Measurements from ENCODE around the gene DHRS3. TPM values are rescaled to one million over a fixed set of nuclear protein-coding genes. Genes with fewer than 3 reads are reported as not detected.

The DHRS3 gene
- total and polyA plus RNA-seq, 9 donors, result 11.4 to 29.0 (median 21.1) TPM

GRCh38 chr1:12601700-12602658 is 16.0 kb downstream of the DHRS3 start:
- Histone ChIP-seq H3K36me3 (ENCODE audit: control insufficient read depth, insufficient read depth, low read length) (peaks cover 4% of the 10 kb centered on the region), H3K9me3 (replicated peaks; ENCODE audit: control insufficient read depth, low read depth, low read length) (peaks cover under 1% of the 10 kb centered on the region), H3K4me1 (ENCODE audit: control insufficient read depth, insufficient read depth, low read length) (peaks cover 26% of the 10 kb centered on the region), H3K27ac (ENCODE audit: low read length) (no peak overlapping the region), H3K4me3 (ENCODE audit: low read length) (no peak overlapping the region), H3K27me3 (ENCODE audit: control insufficient read depth, insufficient read depth, low read length) (no peaks in the 10 kb centered on the region)
- WGBS (ENCODE audit: insufficient coverage), result 74% methylated on average over 9 of the region's 13 CpGs
- DNase-seq, result no peak

- H3K36me3 ChIP-seq (ENCODE audit: control insufficient read depth, insufficient read depth, low read length), result peaks cover 4% of the 10 kb centered on the region
- 75% methylated on average over 6 of the region's 9 CpGs for WGBS (ENCODE audit: insufficient coverage)
- no peaks in the 10 kb centered on the region for H3K9me3 ChIP-seq (replicated peaks; ENCODE audit: control insufficient read depth, low read depth, low read length)
- no peak overlapping the region for H3K4me3 ChIP-seq (ENCODE audit: low read length)
- no peak for DNase-seq
- H3K27ac ChIP-seq (ENCODE audit: low read length), result no peak overlapping the region
- H3K27me3 ChIP-seq (ENCODE audit: control insufficient read depth, insufficient read depth, low read length), result peaks cover 2% of the 10 kb centered on the region
- H3K4me1 ChIP-seq (ENCODE audit: control insufficient read depth, insufficient read depth, low read length), result peaks cover 35% of the 10 kb centered on the region
Measured at GRCh38 chr1:12600880-12601633, 17.0 kb downstream of the DHRS3 start.

GRCh38 chr1:12600335-12600734 is 17.7 kb downstream of the DHRS3 start:
- H3K27ac ChIP-seq (ENCODE audit: low read length), result no peak overlapping the region
- H3K27me3 ChIP-seq (ENCODE audit: control insufficient read depth, insufficient read depth, low read length), result peaks cover 4% of the 10 kb centered on the region
- DNase-seq, result no peak
- H3K36me3 ChIP-seq (ENCODE audit: control insufficient read depth, insufficient read depth, low read length), result peaks cover 4% of the 10 kb centered on the region
- H3K9me3 ChIP-seq (replicated peaks; ENCODE audit: control insufficient read depth, low read depth, low read length), result no peaks in the 10 kb centered on the region
- no CpG with 5 or more reads among the region's 7 CpGs for WGBS (ENCODE audit: insufficient coverage)
- H3K4me1 ChIP-seq (ENCODE audit: control insufficient read depth, insufficient read depth, low read length), result peaks cover 42% of the 10 kb centered on the region
- no peak overlapping the region for H3K4me3 ChIP-seq (ENCODE audit: low read length)

- WGBS (ENCODE audit: insufficient coverage), result 69% methylated on average over 2 of the region's 5 CpGs
- H3K27ac ChIP-seq (ENCODE audit: low read length), result no peak overlapping the region
- DNase-seq, result no peak
- peaks cover 47% of the 10 kb centered on the region for H3K4me1 ChIP-seq (ENCODE audit: control insufficient read depth, insufficient read depth, low read length)
- H3K4me3 ChIP-seq (ENCODE audit: low read length), result no peak overlapping the region
- H3K36me3 ChIP-seq (ENCODE audit: control insufficient read depth, insufficient read depth, low read length), result peaks cover 4% of the 10 kb centered on the region
- no peaks in the 10 kb centered on the region for H3K9me3 ChIP-seq (replicated peaks; ENCODE audit: control insufficient read depth, low read depth, low read length)
- peaks cover 9% of the 10 kb centered on the region for H3K27me3 ChIP-seq (ENCODE audit: control insufficient read depth, insufficient read depth, low read length)
Measured at GRCh38 chr1:12599657-12600056, 18.4 kb downstream of the DHRS3 start.

GRCh38 chr1:12598974-12599373 is 19.0 kb downstream of the DHRS3 start:
- 65% methylated on average over 4 of the region's 6 CpGs for WGBS (ENCODE audit: insufficient coverage)
- no peak overlapping the region for H3K27ac ChIP-seq (ENCODE audit: low read length)
- H3K27me3 ChIP-seq (ENCODE audit: control insufficient read depth, insufficient read depth, low read length), result peaks cover 11% of the 10 kb centered on the region

GRCh38 chr1:12597792-12598191 is 20.2 kb downstream of the DHRS3 start:
- Histone ChIP-seq H3K36me3 (ENCODE audit: control insufficient read depth, insufficient read depth, low read length) (no peaks in the 10 kb centered on the region), H3K4me1 (ENCODE audit: control insufficient read depth, insufficient read depth, low read length) (peaks cover 50% of the 10 kb centered on the region), H3K27ac (ENCODE audit: low read length) (peak overlapping the region; percentile 13), H3K4me3 (ENCODE audit: low read length) (no peak overlapping the region), H3K9me3 (replicated peaks; ENCODE audit: control insufficient read depth, low read depth, low read length) (no peaks in the 10 kb centered on the region), H3K27me3 (ENCODE audit: control insufficient read depth, insufficient read depth, low read length) (peaks cover 12% of the 10 kb centered on the region)
- WGBS (ENCODE audit: insufficient coverage), result 80% methylated on average over 3 of the region's 10 CpGs
- peak; percentile 47 for DNase-seq

More at GRCh38 chr1:12598974-12599373, 19.0 kb downstream of the DHRS3 start:
- no peak overlapping the region for H3K4me3 ChIP-seq (ENCODE audit: low read length)
- DNase-seq, result no peak
- H3K36me3 ChIP-seq (ENCODE audit: control insufficient read depth, insufficient read depth, low read length), result peaks cover 4% of the 10 kb centered on the region
- H3K9me3 ChIP-seq (replicated peaks; ENCODE audit: control insufficient read depth, low read depth, low read length), result no peaks in the 10 kb centered on the region
- peaks cover 47% of the 10 kb centered on the region for H3K4me1 ChIP-seq (ENCODE audit: control insufficient read depth, insufficient read depth, low read length)

- peaks cover 6% of the 10 kb centered on the region for H3K36me3 ChIP-seq (ENCODE audit: control insufficient read depth, insufficient read depth, low read length)
- WGBS (ENCODE audit: insufficient coverage), result under 1% methylated on average over 34 of the region's 39 CpGs
- DNase-seq, result peak; percentile 92
- peak overlapping the region; percentile 31 for H3K4me3 ChIP-seq (ENCODE audit: low read length)
- peaks cover 14% of the 10 kb centered on the region for H3K27me3 ChIP-seq (ENCODE audit: control insufficient read depth, insufficient read depth, low read length)
- H3K4me1 ChIP-seq (ENCODE audit: control insufficient read depth, insufficient read depth, low read length), result peaks cover 52% of the 10 kb centered on the region
- peak overlapping the region; percentile 81 for H3K27ac ChIP-seq (ENCODE audit: low read length)
- no peaks in the 10 kb centered on the region for H3K9me3 ChIP-seq (replicated peaks; ENCODE audit: control insufficient read depth, low read depth, low read length)
Measured at GRCh38 chr1:12596007-12596821, 21.8 kb downstream of the DHRS3 start.

GRCh38 chr1:12595757-12596006 is 22.3 kb downstream of the DHRS3 start:
- no peaks in the 10 kb centered on the region for H3K9me3 ChIP-seq (replicated peaks; ENCODE audit: control insufficient read depth, low read depth, low read length)
- H3K4me3 ChIP-seq (ENCODE audit: low read length), result peak overlapping the region; percentile 31
- H3K4me1 ChIP-seq (ENCODE audit: control insufficient read depth, insufficient read depth, low read length), result peaks cover 57% of the 10 kb centered on the region
- no peak for DNase-seq
- H3K27ac ChIP-seq (ENCODE audit: low read length), result peak overlapping the region; percentile 81
- peaks cover 14% of the 10 kb centered on the region for H3K27me3 ChIP-seq (ENCODE audit: control insufficient read depth, insufficient read depth, low read length)
- 3% methylated on average over 16 of the region's 18 CpGs for WGBS (ENCODE audit: insufficient coverage)
- peaks cover 6% of the 10 kb centered on the region for H3K36me3 ChIP-seq (ENCODE audit: control insufficient read depth, insufficient read depth, low read length)

GRCh38 chr1:12594966-12595756 is 22.8 kb downstream of the DHRS3 start:
- H3K4me1 ChIP-seq (ENCODE audit: control insufficient read depth, insufficient read depth, low read length), result peaks cover 54% of the 10 kb centered on the region
- H3K27ac ChIP-seq (ENCODE audit: low read length), result peak overlapping the region; percentile 81
- H3K36me3 ChIP-seq (ENCODE audit: control insufficient read depth, insufficient read depth, low read length), result peaks cover 6% of the 10 kb centered on the region
- peak overlapping the region; percentile 31 for H3K4me3 ChIP-seq (ENCODE audit: low read length)
- DNase-seq, result peak; percentile 81
- H3K9me3 ChIP-seq (replicated peaks; ENCODE audit: control insufficient read depth, low read depth, low read length), result no peaks in the 10 kb centered on the region
- 7% methylated on average over 31 of the region's 47 CpGs for WGBS (ENCODE audit: insufficient coverage)
- peaks cover 14% of the 10 kb centered on the region for H3K27me3 ChIP-seq (ENCODE audit: control insufficient read depth, insufficient read depth, low read length)
